Esophagus (tissue), 2 donors: ENCODE results near the gene BAMBI. TPM values are rescaled to one million over a fixed set of nuclear protein-coding genes. Genes with fewer than 3 reads are reported as not detected.

Source experiments
- H3K27ac ChIP-seq, 2 donors: one replicate each; pipeline ENCODE4 v1.5.1; 2013; ENCODE audit warnings: low read depth in 2 of 2, mild to moderate bottlenecking in 2 of 2, inconsistent platforms in 1 of 2, low read length in 1 of 2, moderate library complexity in 1 of 2
- H3K27me3 ChIP-seq, 2 donors: one replicate each; pipeline ENCODE4 v1.6.1; 2013; ENCODE audit warnings: low read length in 2 of 2, control low read depth in 1 of 2, mild to moderate bottlenecking in 1 of 2; ENCODE audit not compliant: insufficient read depth in 2 of 2, control insufficient read depth in 1 of 2
- H3K36me3 ChIP-seq, 2 donors: one replicate each; pipeline ENCODE4 v1.6.1; 2013; ENCODE audit warnings: low read length in 1 of 2; ENCODE audit not compliant: control insufficient read depth in 2 of 2, insufficient read depth in 2 of 2
- H3K4me1 ChIP-seq, 2 donors: one replicate each; pipeline ENCODE4 v1.6.1; 2013; ENCODE audit warnings: low read length in 1 of 2; ENCODE audit not compliant: control insufficient read depth in 2 of 2, insufficient read depth in 2 of 2
- H3K4me3 ChIP-seq, 2 donors: one replicate each; pipeline ENCODE4 v1.5.1; 2013; ENCODE audit warnings: low read length in 2 of 2, mild to moderate bottlenecking in 2 of 2, low read depth in 1 of 2, moderate library complexity in 1 of 2
- H3K9me3 ChIP-seq, 2 donors: one replicate each; pipeline ENCODE4 v1.6.1; 2013; ENCODE audit warnings: mild to moderate bottlenecking in 2 of 2, low read depth in 1 of 2, low read length in 1 of 2, moderate library complexity in 1 of 2; ENCODE audit not compliant: control insufficient read depth in 2 of 2, insufficient read depth in 1 of 2
- WGBS, 2 donors: extraction: QIAGEN DNeasy Blood & Tissue Kit; methylation state at CpG; one replicate each; pipeline ENCODE4 v1.1.7; 2013; 5-methylcytosine and 5-hydroxymethylcytosine counted together
- polyA plus RNA-seq, 2 donors: library from polyadenylated mRNA; stranded (reverse); fragments of 200-250 nt; gene quantifications; one replicate each; pipeline ENCODE4 v1.2.3, GENCODE V29; 2013
- donor health status: healthy with polysubstance abuse.
- donor health status: Bipolar disorder and iron deficiency.

Gene BAMBI, protein sequence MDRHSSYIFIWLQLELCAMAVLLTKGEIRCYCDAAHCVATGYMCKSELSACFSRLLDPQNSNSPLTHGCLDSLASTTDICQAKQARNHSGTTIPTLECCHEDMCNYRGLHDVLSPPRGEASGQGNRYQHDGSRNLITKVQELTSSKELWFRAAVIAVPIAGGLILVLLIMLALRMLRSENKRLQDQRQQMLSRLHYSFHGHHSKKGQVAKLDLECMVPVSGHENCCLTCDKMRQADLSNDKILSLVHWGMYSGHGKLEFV
- polyA plus RNA-seq = 1 to 10 TPM in 1 of 2 donors, under 1 TPM in 1; 0.59 to 6.7 TPM

DNA sequence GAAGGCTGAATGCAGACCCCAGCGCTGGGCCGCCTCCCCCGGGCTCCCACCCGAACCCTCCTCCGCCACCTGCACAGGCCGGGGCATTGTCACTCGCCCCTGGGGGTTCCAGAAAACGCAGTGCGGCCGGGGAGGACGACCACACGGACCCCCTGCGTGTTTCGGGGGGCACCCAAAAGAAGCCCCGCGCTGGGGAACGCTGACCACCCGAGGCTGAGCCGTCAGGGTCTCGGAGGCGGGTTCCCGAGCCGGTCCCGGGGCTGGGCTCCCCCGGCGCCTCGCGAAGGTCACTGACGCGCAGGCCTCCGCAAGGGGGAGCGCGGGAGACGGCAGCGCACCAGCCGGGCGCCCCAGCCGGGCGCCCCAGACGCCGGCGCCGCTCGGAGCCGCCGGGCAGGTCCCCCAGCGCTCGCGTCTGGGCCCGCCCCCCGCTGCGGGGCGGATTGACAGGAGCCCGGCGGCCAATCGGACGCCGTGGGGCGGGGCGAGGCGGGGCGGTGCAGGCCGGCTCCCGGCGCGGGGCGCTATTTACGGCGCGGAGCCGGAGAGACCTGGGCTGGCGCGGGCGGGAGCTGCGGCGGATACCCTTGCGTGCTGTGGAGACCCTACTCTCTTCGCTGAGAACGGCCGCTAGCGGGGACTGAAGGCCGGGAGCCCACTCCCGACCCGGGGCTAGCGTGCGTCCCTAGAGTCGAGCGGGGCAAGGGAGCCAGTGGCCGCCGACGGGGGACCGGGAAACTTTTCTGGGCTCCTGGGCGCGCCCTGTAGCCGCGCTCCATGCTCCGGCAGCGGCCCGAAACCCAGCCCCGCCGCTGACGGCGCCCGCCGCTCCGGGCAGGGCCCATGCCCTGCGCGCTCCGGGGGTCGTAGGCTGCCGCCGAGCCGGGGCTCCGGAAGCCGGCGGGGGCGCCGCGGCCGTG, at the start of gene BAMBI:
Gene BAMBI (plus strand): TSS at position 554 of the 920 bp plus-strand sequence. CDS start 377 bp downstream, outside the sequence.
- Histone ChIP-seq H3K27me3 (peaks cover 0 to 6% of the 10 kb centered on the region in 2 donors), H3K9me3 (no peaks in the 10 kb centered on the region), H3K4me1 (peaks cover 0 to 3% of the 10 kb centered on the region in 2 donors), H3K36me3 (no peaks in the 10 kb centered on the region), H3K4me3 (peak within 1 kb of the TSS; percentile 68 to 76), H3K27ac (peak within 1 kb of the TSS in 1 of 2 donors; percentile 42)
- 1% methylated on average over 85 to 120 of the region's 120 CpGs for WGBS, 2 donors

DNA sequence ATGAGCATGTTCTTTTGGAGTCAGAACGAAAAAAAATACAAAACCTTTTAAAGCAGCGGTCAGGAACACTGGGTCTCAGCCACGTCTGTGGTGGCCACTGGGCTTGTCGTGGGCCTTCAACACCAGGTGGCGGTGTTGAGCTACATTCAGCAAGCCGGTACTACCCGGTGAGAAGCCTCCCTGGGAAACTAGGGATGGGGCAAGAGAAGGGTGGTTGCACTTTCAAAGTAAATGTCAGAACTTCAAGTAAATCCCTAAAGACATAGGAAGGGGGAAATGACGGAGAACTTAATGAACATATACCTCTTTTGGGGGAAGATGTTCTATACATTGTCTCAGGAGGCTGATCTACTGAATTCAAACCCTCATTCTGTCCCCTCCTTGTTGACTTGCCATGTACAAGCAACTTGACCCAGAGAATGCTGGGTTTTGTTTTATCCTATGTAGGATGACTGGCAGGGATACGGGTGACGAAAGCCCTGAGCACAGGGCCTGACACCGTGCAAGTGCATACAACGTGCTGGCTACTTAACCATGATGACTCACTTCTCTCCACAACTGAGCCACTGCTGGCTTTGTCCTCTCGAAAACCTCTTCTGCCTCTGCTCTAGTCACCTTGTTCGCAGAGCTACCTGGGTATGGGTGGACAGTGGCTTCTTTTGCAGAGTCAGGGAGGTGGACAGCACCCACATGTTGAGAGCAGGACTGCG, 49.0 kb upstream of the BAMBI start:
- H3K36me3 ChIP-seq = no peaks in the 10 kb centered on the region
- no peaks in the 10 kb centered on the region for H3K9me3 ChIP-seq
- no peak overlapping the region for H3K27ac ChIP-seq
- peaks cover 0 to 2% of the 10 kb centered on the region in 2 donors for H3K4me1 ChIP-seq
- no peak overlapping the region for H3K4me3 ChIP-seq
- H3K27me3 ChIP-seq = no peaks in the 10 kb centered on the region
- WGBS, 2 donors = 22 to 26% methylated on average over 15 of the region's 15 CpGs

DNA sequence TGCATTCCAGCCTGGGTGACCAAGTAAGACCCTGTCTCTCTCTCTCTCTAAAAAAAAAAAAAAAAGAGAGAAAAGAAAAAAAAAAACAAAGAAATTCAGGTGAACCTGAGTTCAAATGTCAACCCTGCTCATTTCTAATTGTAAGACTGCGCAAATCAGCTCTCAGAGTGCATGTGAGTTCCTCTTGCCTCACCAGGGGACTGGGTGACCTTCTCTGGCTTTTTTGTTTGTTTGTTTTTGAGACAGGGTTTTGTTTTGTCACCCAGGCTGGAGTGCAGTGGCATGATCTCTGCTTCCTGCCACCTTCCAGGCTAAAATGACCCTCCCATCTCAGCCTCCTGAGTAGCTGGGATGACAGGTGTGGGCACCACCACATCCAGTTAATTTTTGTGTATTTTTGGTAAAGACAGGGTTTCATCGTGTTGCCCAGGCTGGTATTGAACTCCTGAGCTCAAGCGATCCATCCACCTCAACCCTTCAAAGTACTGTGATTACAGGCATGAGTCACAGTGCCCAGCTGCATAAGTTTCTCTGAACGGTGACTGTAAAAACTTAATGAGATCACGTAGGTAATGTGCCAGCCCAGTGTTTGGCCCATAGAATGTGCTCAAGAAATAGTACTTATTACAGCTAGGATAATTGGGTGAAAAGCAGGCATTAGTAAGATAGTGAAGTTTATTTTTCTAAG, 45.3 kb upstream of the BAMBI start:
- WGBS, 2 donors = 62 to 69% methylated on average over 5 of the region's 5 CpGs
- Histone ChIP-seq H3K36me3 (no peaks in the 10 kb centered on the region), H3K27ac (no peak overlapping the region), H3K4me3 (no peak overlapping the region), H3K9me3 (no peaks in the 10 kb centered on the region), H3K27me3 (no peaks in the 10 kb centered on the region), H3K4me1 (peaks cover 0 to 2% of the 10 kb centered on the region in 2 donors)

DNA sequence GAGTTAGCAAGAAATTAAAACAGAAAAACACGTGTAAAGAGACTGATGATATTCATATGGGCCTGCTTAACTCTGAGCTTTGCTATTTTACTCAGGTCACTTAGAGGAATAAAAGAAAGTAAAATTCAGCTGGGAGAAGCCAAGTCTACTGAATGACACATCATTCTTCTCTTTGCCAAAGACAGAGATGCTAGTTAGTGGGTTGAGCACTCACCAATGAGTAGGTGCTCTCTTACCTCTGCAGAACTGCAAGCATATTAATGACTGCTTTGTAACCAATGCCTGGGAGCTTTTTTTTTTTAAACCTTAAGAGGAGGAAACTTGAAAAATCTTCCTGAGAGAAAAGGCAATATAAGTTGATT, 44.8 kb upstream of the BAMBI start:
- 66 to 73% methylated on average over 1 of the region's 1 CpG for WGBS, 2 donors
- H3K4me3 ChIP-seq = no peak overlapping the region

DNA sequence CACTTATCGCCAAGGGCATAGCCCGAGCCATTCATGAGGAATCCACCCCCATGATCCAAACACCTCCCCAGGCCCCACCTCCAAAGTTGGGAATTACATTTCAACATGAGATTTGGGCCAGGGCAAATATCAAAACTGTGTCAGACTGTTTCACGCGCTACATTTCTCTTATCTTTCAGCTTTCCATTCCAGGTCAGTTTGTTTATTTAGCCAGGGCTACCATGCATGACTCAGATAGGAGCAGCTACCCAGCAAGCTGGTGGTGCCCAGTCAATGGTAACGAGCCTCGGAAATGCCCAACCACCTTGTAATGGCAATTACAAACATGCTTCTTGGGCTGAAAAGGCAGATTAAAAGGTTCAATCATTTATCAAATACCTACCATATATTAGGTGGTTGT, 43.6 kb upstream of the BAMBI start:
- Histone ChIP-seq H3K4me1 (peaks cover 0 to under 1% of the 10 kb centered on the region in 2 donors), H3K9me3 (no peaks in the 10 kb centered on the region), H3K4me3 (no peak overlapping the region), H3K27me3 (no peaks in the 10 kb centered on the region), H3K27ac (no peak overlapping the region), H3K36me3 (no peaks in the 10 kb centered on the region)
- 83% methylated on average over 6 of the region's 6 CpGs for WGBS, 2 donors

More for the DNA sequence above, 44.8 kb upstream of the BAMBI start:
- H3K36me3 ChIP-seq = no peaks in the 10 kb centered on the region
- H3K27me3 ChIP-seq = no peaks in the 10 kb centered on the region
- peaks cover 0 to 2% of the 10 kb centered on the region in 2 donors for H3K4me1 ChIP-seq
- no peak overlapping the region for H3K27ac ChIP-seq
- H3K9me3 ChIP-seq = no peaks in the 10 kb centered on the region

DNA sequence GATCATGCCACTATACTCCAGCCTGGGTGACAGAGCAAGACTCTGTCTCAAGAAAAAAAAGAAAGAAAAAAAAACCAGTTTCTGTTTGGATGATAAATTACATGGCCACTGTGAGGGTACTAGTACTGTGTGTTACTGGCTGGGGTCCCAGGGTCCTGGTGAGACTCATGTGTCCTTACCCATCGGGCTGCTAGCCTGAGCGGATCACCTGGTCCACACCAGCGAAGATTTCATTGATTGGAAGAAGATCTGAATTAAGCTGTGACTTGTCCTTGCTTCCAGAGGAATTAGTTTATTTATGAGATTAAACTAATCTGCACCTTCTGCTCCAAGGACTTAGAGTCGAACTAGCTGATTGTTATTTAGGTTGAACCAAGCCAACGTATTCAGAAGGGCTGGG, 40.0 kb upstream of the BAMBI start:
- 65% methylated on average over 5 of the region's 5 CpGs for WGBS, 2 donors
- Histone ChIP-seq H3K36me3 (no peaks in the 10 kb centered on the region), H3K4me1 (no peaks in the 10 kb centered on the region), H3K27ac (no peak overlapping the region), H3K9me3 (no peaks in the 10 kb centered on the region), H3K4me3 (no peak overlapping the region), H3K27me3 (no peaks in the 10 kb centered on the region)

DNA sequence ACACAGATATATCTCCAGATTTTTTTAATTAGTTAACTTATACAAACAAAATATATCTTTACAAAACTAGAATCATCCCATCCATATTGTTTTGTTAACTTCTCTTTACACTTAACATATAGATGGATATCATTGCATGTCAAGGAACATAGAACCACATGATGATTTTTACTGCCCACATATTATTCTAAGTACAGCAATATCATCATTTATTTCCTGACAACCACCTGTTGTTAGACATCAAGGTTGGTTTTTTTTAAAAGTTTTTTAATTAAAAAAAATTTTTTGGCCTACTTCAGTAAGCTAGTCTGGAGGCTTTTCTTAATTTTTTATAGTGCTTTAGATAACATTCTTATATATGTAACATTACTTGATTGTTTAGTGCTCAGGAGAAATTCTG, 38.9 kb upstream of the BAMBI start:
- Histone ChIP-seq H3K4me3 (no peak overlapping the region), H3K27ac (no peak overlapping the region), H3K36me3 (no peaks in the 10 kb centered on the region), H3K4me1 (no peaks in the 10 kb centered on the region), H3K9me3 (no peaks in the 10 kb centered on the region), H3K27me3 (no peaks in the 10 kb centered on the region)

DNA sequence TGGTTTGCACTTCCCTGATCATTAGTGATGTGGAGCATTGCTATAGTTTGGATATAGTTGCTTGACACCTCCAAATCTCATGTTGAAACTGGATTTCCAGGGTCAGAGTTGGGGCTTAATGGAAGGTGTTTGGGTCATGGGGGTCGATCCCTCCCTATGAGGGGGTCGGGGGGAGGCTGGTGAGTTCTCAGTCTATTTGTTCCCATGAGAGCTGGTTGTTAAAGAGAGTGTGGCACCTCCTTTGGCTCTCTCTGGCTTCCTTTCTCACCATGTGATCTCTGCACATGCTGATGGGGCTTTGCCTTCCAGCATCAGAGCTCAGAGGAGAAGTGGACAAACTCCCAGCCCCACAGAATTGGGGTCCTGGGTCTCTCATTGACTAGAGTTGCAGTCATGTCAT, 36.8 kb upstream of the BAMBI start:
- Histone ChIP-seq H3K36me3 (no peaks in the 10 kb centered on the region), H3K9me3 (no peaks in the 10 kb centered on the region), H3K4me1 (no peaks in the 10 kb centered on the region), H3K27me3 (no peaks in the 10 kb centered on the region), H3K27ac (no peak overlapping the region), H3K4me3 (no peak overlapping the region)
- WGBS, 2 donors = 45 to 57% methylated on average over 2 of the region's 2 CpGs

DNA sequence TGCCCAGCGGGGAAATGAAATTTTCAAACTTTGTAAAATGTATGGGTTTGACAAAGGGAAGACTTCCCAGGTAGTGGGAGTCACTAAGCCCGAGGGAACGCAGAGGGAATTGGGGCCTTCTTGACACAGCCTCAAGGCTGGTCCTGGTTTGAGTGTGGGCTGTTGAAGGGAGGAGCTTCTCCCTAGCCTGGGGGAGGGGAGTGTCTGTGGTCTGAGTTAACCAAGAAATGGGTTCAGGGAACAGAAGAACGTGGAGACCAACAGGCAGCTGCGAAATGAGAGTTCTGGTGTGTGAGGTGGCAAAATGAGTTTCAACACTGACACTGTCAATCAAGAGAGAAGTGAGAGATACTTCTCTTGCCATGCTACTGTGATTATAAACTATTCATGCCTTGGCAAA, 32.7 kb upstream of the BAMBI start:
- Histone ChIP-seq H3K36me3 (no peaks in the 10 kb centered on the region), H3K27ac (no peak overlapping the region), H3K4me1 (no peaks in the 10 kb centered on the region), H3K27me3 (no peaks in the 10 kb centered on the region), H3K9me3 (no peaks in the 10 kb centered on the region), H3K4me3 (no peak overlapping the region)
- WGBS, 2 donors = 65 to 76% methylated on average over 5 of the region's 5 CpGs
